GM12801 (cell line): Measurements from ENCODE around the gene SCML2.

Experiments
- CTCF ChIP-seq: IDR thresholded peaks from one replicate; pipeline ENCODE4 v1.5.1; 2011; ENCODE audit warnings: control low read depth; ENCODE audit not compliant: insufficient read length; ENCODE audit errors: extremely low read depth

SCML2 gene

GRCh38 chrX:18360867-18361266 is 6.4 kb upstream of the SCML2 start:
- no peak for TF ChIP-seq CTCF

GRCh38 chrX:18353931-18354368 is 538 bp downstream of the SCML2 start:
- no peak for TF ChIP-seq CTCF

- TF ChIP-seq CTCF = no peak
Measured at GRCh38 chrX:18351784-18352183, 2.7 kb downstream of the SCML2 start.

- no peak for TF ChIP-seq CTCF
Measured at GRCh38 chrX:18348047-18348446, 6.4 kb downstream of the SCML2 start.

- TF ChIP-seq CTCF = no peak
Measured at GRCh38 chrX:18309401-18309800, 45.1 kb downstream of the SCML2 start.

- TF ChIP-seq CTCF = no peak
Measured at GRCh38 chrX:18297251-18297650, 57.2 kb downstream of the SCML2 start.

- no peak for TF ChIP-seq CTCF
Measured at GRCh38 chrX:18294893-18295292, 59.6 kb downstream of the SCML2 start.
